Upper lobe of right lung (tissue), 1 donor: Measurements from ENCODE around the gene LDHD. TPM values are rescaled to one million over a fixed set of nuclear protein-coding genes. Genes with fewer than 3 reads are reported as not detected.
A peak's percentile ranks its signal among the peaks of the same experiment; 100 is the strongest.

ENCODE experiments used
- ATAC-seq: fragments of 200-7000 bp; cut with Tn5 transposase; one replicate; pipeline ENCODE4 v1.9.1; 2020; ENCODE audit warnings: mild to moderate bottlenecking, moderate library complexity
- DNase-seq: peaks from one replicate; pipeline ENCODE4 v3.0.0-alpha.2; 2020
- H3K27ac ChIP-seq: fragments of 200-600 bp; one replicate; pipeline ENCODE4 v1.8.0; 2022
- H3K27me3 ChIP-seq: fragments of 200-600 bp; one replicate; pipeline ENCODE4 v1.8.0; 2022; ENCODE audit warnings: mild to moderate bottlenecking
- H3K36me3 ChIP-seq: fragments of 200-600 bp; one replicate; pipeline ENCODE4 v1.8.0; 2022
- H3K4me1 ChIP-seq: fragments of 200-600 bp; one replicate; pipeline ENCODE4 v1.8.0; 2022
- H3K4me3 ChIP-seq: fragments of 200-600 bp; one replicate; pipeline ENCODE4 v1.8.0; 2022; ENCODE audit warnings: mild to moderate bottlenecking
- H3K9me3 ChIP-seq: fragments of 200-600 bp; one replicate; pipeline ENCODE4 v1.8.0; 2022
- intact Hi-C: fragments of 100-400 bp; cut with DNase I; formaldehyde crosslinking; loops from one replicate; pipeline ENCODE4 v1.11.0; 2022
- long read RNA-seq: library from polyadenylated mRNA; unstranded; transcript quantifications from one replicate; pipeline ENCODE4 v2.0.0, GENCODE V29; 2021
- total RNA-seq: library from RNA; stranded (reverse); fragmentation: NEBNext Ultra II Directional; extraction: Animal tissue kit (Norgen Biotek cat#: 25700); gene quantifications from one replicate; pipeline ENCODE4 v1.2.1, GENCODE V29; 2021
- TF ChIP-seq, protein P1 (sequence below): fragments of 200-600 bp; IDR thresholded peaks from one replicate; pipeline ENCODE4 v1.8.0; 2022; ENCODE audit warnings: antibody characterized with exemption
- donor health status: DM: no; HTN: yes; CAD: no; lungs with severe emphysema.

LDHD gene
- total RNA-seq, result 10.7 TPM
- long read RNA-seq, transcript LDHD-202 (11 exons, 1,966 nt), result major isoform, 10 of 24 reads
- long read RNA-seq, partial matches to known transcripts, result 3 of 24 reads
- long read RNA-seq, other reads (novel, unspliced or antisense), result 8 of 24 reads

DNA sequence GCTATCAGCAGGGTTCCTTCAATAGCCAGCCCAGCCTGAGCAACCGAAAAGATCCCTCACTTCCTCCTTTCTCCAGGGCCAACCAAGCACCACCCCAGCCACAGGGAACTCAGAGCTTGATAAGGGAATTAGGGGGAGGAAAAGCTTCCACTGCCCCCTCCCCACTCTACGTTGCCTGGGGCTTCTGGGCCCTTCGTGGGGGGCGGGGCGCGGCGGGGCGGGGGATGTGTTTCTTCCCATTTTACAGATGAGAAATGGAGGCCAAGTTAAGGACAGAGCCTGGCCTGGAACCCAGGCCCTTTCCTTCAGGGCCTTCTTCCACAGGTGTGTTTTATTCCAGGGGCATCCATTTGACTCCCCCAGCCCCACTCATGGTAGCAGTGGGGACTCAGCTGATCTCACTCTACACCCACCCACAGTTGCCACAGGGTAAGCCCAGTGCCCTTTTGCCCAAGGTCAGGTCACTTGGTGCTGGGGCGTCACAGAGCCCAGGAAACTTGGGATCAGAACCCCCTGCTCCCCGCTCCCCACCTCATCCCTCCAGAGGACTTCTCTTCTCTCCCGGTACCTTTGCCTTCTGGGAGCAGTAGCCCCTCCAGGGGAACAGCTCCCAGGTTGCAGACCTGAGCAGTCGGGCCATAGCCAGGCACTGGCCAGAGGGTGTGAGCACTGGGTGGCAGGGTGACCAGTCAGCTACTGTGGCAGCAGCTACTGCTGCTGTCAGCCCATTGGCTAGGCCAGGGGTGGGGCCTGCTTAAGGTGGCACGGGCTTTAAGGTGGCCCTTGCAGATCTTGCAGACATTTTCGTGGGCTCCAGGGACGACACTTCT lies at the start of gene LDHD:
LDHD (minus strand) TSS at position 700 of the 830 bp plus-strand sequence; CDS start at position 640, 60 bp downstream.
- H3K4me1 ChIP-seq, result peaks cover 21% of the 10 kb centered on the region
- TF ChIP-seq, protein P1, sequence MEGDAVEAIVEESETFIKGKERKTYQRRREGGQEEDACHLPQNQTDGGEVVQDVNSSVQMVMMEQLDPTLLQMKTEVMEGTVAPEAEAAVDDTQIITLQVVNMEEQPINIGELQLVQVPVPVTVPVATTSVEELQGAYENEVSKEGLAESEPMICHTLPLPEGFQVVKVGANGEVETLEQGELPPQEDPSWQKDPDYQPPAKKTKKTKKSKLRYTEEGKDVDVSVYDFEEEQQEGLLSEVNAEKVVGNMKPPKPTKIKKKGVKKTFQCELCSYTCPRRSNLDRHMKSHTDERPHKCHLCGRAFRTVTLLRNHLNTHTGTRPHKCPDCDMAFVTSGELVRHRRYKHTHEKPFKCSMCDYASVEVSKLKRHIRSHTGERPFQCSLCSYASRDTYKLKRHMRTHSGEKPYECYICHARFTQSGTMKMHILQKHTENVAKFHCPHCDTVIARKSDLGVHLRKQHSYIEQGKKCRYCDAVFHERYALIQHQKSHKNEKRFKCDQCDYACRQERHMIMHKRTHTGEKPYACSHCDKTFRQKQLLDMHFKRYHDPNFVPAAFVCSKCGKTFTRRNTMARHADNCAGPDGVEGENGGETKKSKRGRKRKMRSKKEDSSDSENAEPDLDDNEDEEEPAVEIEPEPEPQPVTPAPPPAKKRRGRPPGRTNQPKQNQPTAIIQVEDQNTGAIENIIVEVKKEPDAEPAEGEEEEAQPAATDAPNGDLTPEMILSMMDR, result no peak
- ATAC-seq, result peak; percentile 98
- intact Hi-C loops, result no loop called here
- peak within 1 kb of the TSS; percentile 62 for H3K27ac ChIP-seq
- H3K4me3 ChIP-seq, result peak within 1 kb of the TSS; percentile 55
- DNase-seq, result peak; percentile 93
- H3K36me3 ChIP-seq, result no peaks in the 10 kb centered on the region
- H3K9me3 ChIP-seq, result no peaks in the 10 kb centered on the region
- no peaks in the 10 kb centered on the region for H3K27me3 ChIP-seq

GRCh38 chr16:75160386-75160785 lies 43.8 kb upstream of the LDHD start:
- Histone ChIP-seq H3K36me3 (peaks cover 2% of the 10 kb centered on the region), H3K4me1 (no peaks in the 10 kb centered on the region)
- intact Hi-C loops, result no loop called here

DNA sequence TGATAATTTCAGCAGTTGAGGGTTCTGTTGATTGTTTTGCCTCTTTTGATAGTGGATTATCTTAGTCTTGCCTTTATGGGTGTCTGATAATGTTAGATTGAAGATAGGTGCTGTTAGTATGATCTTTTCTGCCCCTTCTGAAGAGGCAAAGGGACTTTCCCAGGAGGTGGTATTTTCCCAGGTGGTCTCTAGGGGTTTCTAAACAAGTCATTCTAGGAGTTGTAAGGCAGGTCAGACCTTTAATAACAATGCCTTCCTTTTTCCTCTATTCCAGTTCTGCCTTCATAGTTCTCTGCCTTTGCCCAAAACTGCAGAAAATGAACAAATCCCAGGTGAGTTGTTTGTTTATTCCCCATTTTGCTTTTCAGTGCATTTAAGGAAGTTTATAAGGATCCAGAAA lies 36.1 kb upstream of the LDHD start:
- DNase-seq (no peak), ATAC-seq (no peak)
- H3K9me3 ChIP-seq, result peaks cover 9% of the 10 kb centered on the region
- no peak overlapping the region for H3K27ac ChIP-seq
- no peak overlapping the region for H3K4me3 ChIP-seq
- H3K27me3 ChIP-seq, result no peaks in the 10 kb centered on the region
- TF ChIP-seq, protein P1, result no peak
- intact Hi-C loops, result no loop called here
- H3K36me3 ChIP-seq, result peaks cover 7% of the 10 kb centered on the region
- H3K4me1 ChIP-seq, result no peaks in the 10 kb centered on the region

More at GRCh38 chr16:75160386-75160785, 43.8 kb upstream of the LDHD start:
- TF ChIP-seq, protein P1, result no peak
- no peak overlapping the region for H3K27ac ChIP-seq
- no peak overlapping the region for H3K4me3 ChIP-seq
- ATAC-seq (no peak), DNase-seq (no peak)
- peaks cover 3% of the 10 kb centered on the region for H3K9me3 ChIP-seq
- H3K27me3 ChIP-seq, result no peaks in the 10 kb centered on the region

- H3K36me3 ChIP-seq, result peaks cover 7% of the 10 kb centered on the region
- peaks cover 9% of the 10 kb centered on the region for H3K9me3 ChIP-seq
- H3K27ac ChIP-seq, result no peak overlapping the region
- intact Hi-C loops, result no loop called here
- H3K4me3 ChIP-seq, result no peak overlapping the region
- H3K27me3 ChIP-seq, result no peaks in the 10 kb centered on the region
- no peak for ATAC-seq
- no peak for DNase-seq
- TF ChIP-seq, protein P1, result no peak
- no peaks in the 10 kb centered on the region for H3K4me1 ChIP-seq
These were observed 35.2 kb upstream of the LDHD start for GRCh38 chr16:75151798-75152197.

DNA sequence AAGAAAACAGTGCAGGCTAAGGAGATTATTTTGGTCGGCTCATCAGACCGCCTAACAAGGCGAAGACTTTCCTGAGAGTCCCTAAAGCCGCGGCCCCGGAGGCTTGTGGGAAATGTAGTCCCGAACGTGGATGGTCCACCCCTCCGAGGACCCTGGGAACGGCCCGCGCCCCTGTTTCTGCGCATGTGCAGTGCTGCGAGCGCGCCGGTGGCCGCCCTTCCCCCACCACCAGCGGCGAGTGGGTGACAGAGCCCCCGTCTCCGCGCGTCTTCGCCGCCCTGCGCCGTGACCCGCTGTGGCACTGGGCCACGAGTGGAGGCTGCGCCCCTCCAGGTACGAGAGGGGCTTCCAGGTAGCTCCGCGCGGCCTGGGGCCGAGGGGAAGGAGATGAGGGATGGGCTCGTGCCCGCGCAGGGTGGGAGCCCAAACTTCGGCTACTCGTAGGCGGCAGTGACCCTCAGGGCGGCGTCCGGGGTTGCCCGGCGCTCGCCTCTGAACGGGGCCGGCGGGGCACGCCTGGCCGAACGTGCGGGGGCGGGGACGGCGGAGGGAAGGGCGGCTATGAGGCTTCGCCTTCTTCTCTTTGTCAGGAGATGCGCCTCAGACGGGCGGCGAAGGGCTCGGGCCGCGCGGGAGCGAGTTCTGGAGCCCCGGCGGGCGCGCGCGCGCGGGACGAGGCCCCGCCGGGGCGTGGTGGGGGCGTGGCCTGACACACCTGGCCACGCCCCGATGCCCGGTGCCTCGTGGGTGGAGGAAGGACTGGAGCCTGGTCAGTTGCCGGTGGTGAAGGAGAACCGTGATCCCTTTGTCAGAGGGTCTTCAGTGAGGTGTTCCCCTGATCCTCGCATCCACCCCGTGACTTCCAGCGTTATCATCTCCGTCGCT lies 32.0 kb upstream of the LDHD start, which contains the start of gene ZFP1:
ZFP1 (plus strand) TSS at position 214 of the 885 bp plus-strand sequence. CDS start 4,428 bp downstream, outside the sequence.
- H3K36me3 ChIP-seq, result no peaks in the 10 kb centered on the region
- peak within 1 kb of the TSS; percentile 98 for H3K4me3 ChIP-seq
- peaks cover 9% of the 10 kb centered on the region for H3K9me3 ChIP-seq
- DNase-seq (peak; percentile 98), ATAC-seq (peak; percentile 98)
- H3K27ac ChIP-seq, result peak within 1 kb of the TSS; percentile 95
- H3K4me1 ChIP-seq, result no peaks in the 10 kb centered on the region
- H3K27me3 ChIP-seq, result no peaks in the 10 kb centered on the region
- intact Hi-C loops, result no loop called here
- TF ChIP-seq, protein P1, result no peak
